K562 (cell line): ENCODE measurements around the gene ITGA1. TPM values are rescaled to one million over a fixed set of nuclear protein-coding genes. Genes with fewer than 3 reads are reported as not detected.

ENCODE experiments used
- ATAC-seq: fragments of 200-7000 bp; cut with Tn5 transposase; 3 replicates; pipeline ENCODE4 v1.9.1; 2020; ENCODE audit warnings: moderate library complexity
- BruUV-seq: library from RNA; stranded (reverse); fragments of 400-500 nt; replicated peaks from 2 replicates; lab custom pipeline; 2021; lab: Mats Ljungman, UMichigan
- CTCF ChIA-PET: fragments of 300-600 bp; formaldehyde crosslinking; extraction: SDS; loops from one replicate; lab custom pipeline; 2021; ENCODE audit warnings: low intra/inter-chr PET ratio; lab: Yijun Ruan, JAX
- POLR2A ChIA-PET: fragments of 300-600, 350-650 bp; sonication (Branson Sonifier 250); formaldehyde crosslinking; extraction: SDS; loops from one replicate; lab custom pipeline; 2021; ENCODE audit warnings: antibody characterized with exemption, inconsistent platforms; lab: Yijun Ruan, JAX
- DNase-seq, 4 experiments: peaks; one replicate each; pipeline versions ENCODE4 v3.0.0 to v3.0.0-alpha.2; 2011 to 2018; ENCODE audit warnings: low spot score in 3 of 4, mixed read lengths in 3 of 4; ENCODE audit errors: extremely low read depth in 1 of 4
- FAIRE-seq: peaks from 2 replicates; lab custom pipeline; 2011; peaks lifted over from hg19 to GRCh38; lab: Jason Lieb, UNC
- H2AFZ ChIP-seq: 2 replicates; pipeline ENCODE4 v1.6.0; 2011; ENCODE audit warnings: low read depth, low read length, control low read depth, inconsistent platforms
- H3K27ac ChIP-seq: fragments of 200-600 bp; 3 replicates; pipeline ENCODE4 v1.8.0; 2011; ENCODE audit warnings: low read depth, mild to moderate bottlenecking, control low read depth, inconsistent platforms, low read length, moderate library complexity, mixed read lengths; ENCODE audit errors: extremely low read depth
- H3K27me3 ChIP-seq, 2 experiments: fragments of 300-600 bp in 1 of 2; 2 replicates in 1 of 2; 3 replicates in 1 of 2; pipeline versions ENCODE4 v1.6.0 to v1.8.0; 2011; ENCODE audit warnings: inconsistent platforms in 2 of 2, low read length in 2 of 2, mild to moderate bottlenecking in 1 of 2, mixed read lengths in 1 of 2, moderate library complexity in 1 of 2; ENCODE audit not compliant: control insufficient read depth in 2 of 2, insufficient read depth in 2 of 2
- H3K36me3 ChIP-seq: fragments of 300-600 bp; 3 replicates; pipeline ENCODE4 v1.8.0; 2011; ENCODE audit warnings: mild to moderate bottlenecking, low read length, inconsistent platforms; ENCODE audit not compliant: control insufficient read depth, insufficient read depth
- H3K4me1 ChIP-seq, 2 experiments: fragments of 200-600 bp in 1 of 2; replicated peaks in 1 of 2; 2 replicates in 1 of 2; 3 replicates in 1 of 2; pipeline versions ENCODE4 v1.5.1 to v1.8.0; 2011; ENCODE audit warnings: inconsistent platforms in 2 of 2, low read length in 2 of 2, mild to moderate bottlenecking in 1 of 2, mixed read lengths in 1 of 2, moderate library complexity in 1 of 2; ENCODE audit not compliant: control insufficient read depth in 2 of 2, insufficient read depth in 2 of 2
- H3K4me2 ChIP-seq: 2 replicates; pipeline ENCODE4 v1.6.1; 2011; ENCODE audit warnings: low read length, control low read depth, inconsistent platforms, mixed read lengths; ENCODE audit not compliant: insufficient read depth
- H3K4me3 ChIP-seq: fragments of 200-600 bp; sonication (generic), shearing (Covaris generic); 2 replicates; pipeline ENCODE4 v1.5.1; 2016; ENCODE audit warnings: control low read depth, inconsistent platforms
- H3K79me2 ChIP-seq: fragments of 200-600 bp; 3 replicates; pipeline ENCODE4 v1.8.0; 2011; ENCODE audit warnings: low read length, inconsistent platforms; ENCODE audit not compliant: control insufficient read depth, insufficient read depth
- H3K9ac ChIP-seq, 2 experiments: 2 replicates each; pipeline versions ENCODE4 v1.6.0 to v1.6.1; 2011; ENCODE audit warnings: low read depth in 2 of 2, low read length in 2 of 2, control low read depth in 1 of 2, inconsistent platforms in 1 of 2, mild to moderate bottlenecking in 1 of 2, mixed read lengths in 1 of 2; ENCODE audit not compliant: insufficient read depth in 1 of 2
- H3K9me1 ChIP-seq: one replicate; pipeline ENCODE4 v1.6.0; 2011; ENCODE audit warnings: inconsistent platforms, mild to moderate bottlenecking, low read length, moderate library complexity; ENCODE audit not compliant: control insufficient read depth, insufficient read depth
- H3K9me3 ChIP-seq: replicated peaks from 2 replicates; pipeline ENCODE4 v1.5.1; 2011; ENCODE audit warnings: low read depth, low read length, inconsistent platforms; ENCODE audit not compliant: control insufficient read depth, insufficient read depth
- H4K20me1 ChIP-seq: replicated peaks from 2 replicates; pipeline ENCODE4 v1.6.1; 2011; ENCODE audit warnings: low read length, inconsistent platforms, mixed read lengths; ENCODE audit not compliant: control insufficient read depth, insufficient read depth
- E4F1 ChIP-seq: fragments of 250-450 bp; sonication (Bioruptor Pico); IDR thresholded peaks from 2 replicates; pipeline ENCODE4 v1.5.0; 2021; ENCODE audit warnings: mild to moderate bottlenecking, borderline replicate concordance
- FOXJ2 ChIP-seq: fragments of 200-800 bp; sonication (Bioruptor generic); IDR thresholded peaks from 2 replicates; pipeline ENCODE4 v1.6.1; 2016; ENCODE audit warnings: missing genetic modification characterization, missing compliant biosample characterization
- HES1 ChIP-seq: fragments of 450-650 bp; IDR thresholded peaks from 2 replicates; pipeline ENCODE4 v1.6.1; 2016; ENCODE audit warnings: low read depth, mild to moderate bottlenecking, moderate library complexity
- IRF2 ChIP-seq: sonication (generic); formaldehyde crosslinking; IDR thresholded peaks from 2 replicates; pipeline ENCODE4 v1.8.1; 2022; ENCODE audit warnings: mild to moderate bottlenecking, missing genetic modification reagents
- JUND ChIP-seq, 2 experiments: IDR thresholded peaks; 2 replicates in 1 of 2; 3 replicates in 1 of 2; pipeline ENCODE4 v1.6.1; 2011; ENCODE audit warnings: borderline replicate concordance in 2 of 2, low read depth in 2 of 2, low read length in 2 of 2, improper control_type of control experiment in 1 of 2, missing biosample characterization in 1 of 2, missing genetic modification characterization in 1 of 2, missing genetic modification reagents in 1 of 2
- L3MBTL2 ChIP-seq: fragments of 450-650 bp; IDR thresholded peaks from 2 replicates; pipeline ENCODE4 v1.6.1; 2016; ENCODE audit warnings: mild to moderate bottlenecking, moderate library complexity
- MTA2 ChIP-seq: fragments of 450-650 bp; IDR thresholded peaks from 2 replicates; pipeline ENCODE4 v1.6.1; 2016; ENCODE audit warnings: low read depth
- in situ Hi-C: fragments of 300-500 bp; cut with MboI; formaldehyde crosslinking; loops from 4 replicates; pipeline ENCODE4 v1.15.0; 2018; ENCODE audit warnings: inconsistent platforms, mixed read lengths
- intact Hi-C: fragments of 100-400 bp; cut with micrococcal nuclease; formaldehyde crosslinking; loops from 2 replicates; pipeline ENCODE4 v1.14.2; 2022
- polyA plus RNA-seq, 8 experiments: library from polyadenylated mRNA; depleted of rRNA in 4 of 8; stranded (reverse) in 5 of 8; unstranded in 3 of 8; fragments of >200 nt; fragmentation: Nextera tagmentation in 2 of 8; fragmentation: Illumina TruSeq in 1 of 8; extraction: Ambion mirVana in 2 of 8; extraction: Trizol in 1 of 8; gene quantifications; 2 replicates each; pipeline versions ENCODE4 v1.2.1 to v1.2.3, GENCODE V29; 2011 to 2014; ENCODE audit warnings: inconsistent platforms in 1 of 8, missing spikeins in 1 of 8
- total RNA-seq, 7 experiments: library from RNA; depleted of rRNA in 6 of 7; stranded (reverse); fragments of >200 nt in 6 of 7; fragmentation: Illumina TruSeq in 2 of 7; extraction: Trizol in 2 of 7; gene quantifications; 2 replicates each; pipeline versions ENCODE4 v1.2.1 to v1.2.3, GENCODE V29; 2011 to 2021; ENCODE audit warnings: low replicate concordance in 1 of 7
- TF ChIP-seq, protein P1 (sequence below): fragments of 150-350 bp; IDR thresholded peaks from 2 replicates; pipeline ENCODE4 v1.6.1; 2014; ENCODE audit warnings: low read depth, mild to moderate bottlenecking, low read length, borderline replicate concordance

The ITGA1 gene
- total and polyA plus RNA-seq, 9 of the 15 experiments (the other 6 are each of a cell fraction or from before 2014, with no cell fraction given), result 0.04 to 0.22 TPM; not detected in 7

DNA sequence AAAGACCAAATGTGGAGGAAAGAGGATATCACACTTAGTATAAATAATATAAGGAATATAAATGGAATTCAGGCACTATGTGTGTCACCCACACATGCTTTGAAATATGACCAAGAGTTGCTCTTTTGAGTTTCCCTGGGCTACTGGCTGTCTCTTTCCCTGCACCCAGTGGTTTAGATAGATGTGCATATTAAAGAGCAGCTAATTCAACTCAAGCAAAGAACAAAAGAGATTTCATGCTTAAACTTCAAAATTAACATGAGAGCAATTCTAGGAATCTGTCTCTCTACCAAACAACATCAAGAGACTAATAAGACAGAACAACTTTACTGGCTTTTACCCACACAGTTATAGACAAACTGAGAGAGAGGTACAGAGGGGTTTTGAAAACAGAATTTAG, 38.0 kb upstream of the ITGA1 start:
- Histone ChIP-seq H2AFZ (no peak overlapping the region), H3K9me1 (no peaks in the 10 kb centered on the region), H3K9me3 (no peaks in the 10 kb centered on the region), H3K4me1 (no peaks in the 10 kb centered on the region), H3K79me2 (no peaks in the 10 kb centered on the region), H3K27ac (no peak overlapping the region), H3K27me3 (no peaks in the 10 kb centered on the region; a peak in 1 of 5 replicates), H3K36me3 (no peaks in the 10 kb centered on the region), H4K20me1 (no peaks in the 10 kb centered on the region), H3K4me2 (no peak overlapping the region), H3K4me3 (no peak overlapping the region), H3K9ac (no peak overlapping the region)
- intact Hi-C loops (no loop called here), in situ Hi-C loops (no loop called here)
- FAIRE-seq, result no peak
- TF ChIP-seq JUND (IDR thresholded peaks at IDR 0.05; ENCODE audit: borderline replicate concordance, low read depth, low read length), result no peak
- no peak for TF ChIP-seq JUND (tag; IDR thresholded peaks at IDR 0.05; ENCODE audit: borderline replicate concordance, low read depth, low read length)
- TF ChIP-seq L3MBTL2, result no peak
- TF ChIP-seq, protein P1, sequence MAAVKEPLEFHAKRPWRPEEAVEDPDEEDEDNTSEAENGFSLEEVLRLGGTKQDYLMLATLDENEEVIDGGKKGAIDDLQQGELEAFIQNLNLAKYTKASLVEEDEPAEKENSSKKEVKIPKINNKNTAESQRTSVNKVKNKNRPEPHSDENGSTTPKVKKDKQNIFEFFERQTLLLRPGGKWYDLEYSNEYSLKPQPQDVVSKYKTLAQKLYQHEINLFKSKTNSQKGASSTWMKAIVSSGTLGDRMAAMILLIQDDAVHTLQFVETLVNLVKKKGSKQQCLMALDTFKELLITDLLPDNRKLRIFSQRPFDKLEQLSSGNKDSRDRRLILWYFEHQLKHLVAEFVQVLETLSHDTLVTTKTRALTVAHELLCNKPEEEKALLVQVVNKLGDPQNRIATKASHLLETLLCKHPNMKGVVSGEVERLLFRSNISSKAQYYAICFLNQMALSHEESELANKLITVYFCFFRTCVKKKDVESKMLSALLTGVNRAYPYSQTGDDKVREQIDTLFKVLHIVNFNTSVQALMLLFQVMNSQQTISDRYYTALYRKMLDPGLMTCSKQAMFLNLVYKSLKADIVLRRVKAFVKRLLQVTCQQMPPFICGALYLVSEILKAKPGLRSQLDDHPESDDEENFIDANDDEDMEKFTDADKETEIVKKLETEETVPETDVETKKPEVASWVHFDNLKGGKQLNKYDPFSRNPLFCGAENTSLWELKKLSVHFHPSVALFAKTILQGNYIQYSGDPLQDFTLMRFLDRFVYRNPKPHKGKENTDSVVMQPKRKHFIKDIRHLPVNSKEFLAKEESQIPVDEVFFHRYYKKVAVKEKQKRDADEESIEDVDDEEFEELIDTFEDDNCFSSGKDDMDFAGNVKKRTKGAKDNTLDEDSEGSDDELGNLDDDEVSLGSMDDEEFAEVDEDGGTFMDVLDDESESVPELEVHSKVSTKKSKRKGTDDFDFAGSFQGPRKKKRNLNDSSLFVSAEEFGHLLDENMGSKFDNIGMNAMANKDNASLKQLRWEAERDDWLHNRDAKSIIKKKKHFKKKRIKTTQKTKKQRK, result no peak
- TF ChIP-seq FOXJ2 (tag), result no peak
- TF ChIP-seq HES1, result no peak
- TF ChIP-seq IRF2 (CRISPR knock-in tag), result no peak
- no peak for TF ChIP-seq MTA2
- no peak for TF ChIP-seq E4F1
- no peak for ATAC-seq
- no peak for DNase-seq
- BruUV-seq, result no TSS peak
- POLR2A ChIA-PET, result no interaction called here
- CTCF ChIA-PET, result no interaction called here
